ENCODE data around the gene USP5.
"Not testable (repeated sequence)": the region's sequence is repeated elsewhere in the genome, so short reads cannot be mapped to it uniquely, and the experiment has no call there.

The USP5 gene

DNA sequence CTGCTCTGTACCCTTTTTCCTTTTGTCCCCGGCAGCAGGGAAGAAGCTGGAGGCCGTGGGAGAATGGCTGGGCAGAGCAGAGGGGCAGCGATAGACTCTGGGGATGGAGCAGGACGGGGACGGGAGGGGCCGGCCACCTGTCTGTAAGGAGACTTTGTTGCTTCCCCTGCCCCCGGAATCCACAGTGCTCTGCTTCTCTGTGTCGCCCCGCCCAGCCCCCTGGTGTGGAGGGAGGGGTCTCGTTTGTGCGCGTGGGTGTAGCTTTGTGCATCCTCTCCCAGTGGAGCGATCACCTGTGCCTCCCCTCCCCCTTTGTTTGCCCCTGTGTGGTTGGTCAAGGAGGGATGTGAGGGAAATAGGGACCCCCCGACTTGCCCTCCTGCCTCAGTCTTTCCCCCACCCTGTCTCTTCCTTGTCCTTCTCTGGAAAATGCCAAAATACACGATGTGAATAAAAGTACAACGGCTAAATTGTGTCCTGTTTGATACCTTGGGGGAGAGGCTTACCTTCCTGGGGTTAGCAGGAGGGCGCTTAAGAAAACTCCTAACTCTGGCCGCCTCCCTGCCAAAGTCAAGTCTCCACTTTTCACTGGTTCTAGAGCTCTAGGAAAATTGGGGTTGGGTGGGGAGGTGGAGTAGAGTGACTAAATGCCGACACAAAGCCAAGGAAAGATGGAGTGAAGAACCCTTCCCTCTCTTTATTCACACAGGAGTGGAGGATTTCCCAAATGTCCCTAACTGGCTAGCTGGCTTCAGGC lies 14.4 kb downstream of the USP5 start:
- no peak for DNase-seq (ENCODE audit: low spot score)

DNA sequence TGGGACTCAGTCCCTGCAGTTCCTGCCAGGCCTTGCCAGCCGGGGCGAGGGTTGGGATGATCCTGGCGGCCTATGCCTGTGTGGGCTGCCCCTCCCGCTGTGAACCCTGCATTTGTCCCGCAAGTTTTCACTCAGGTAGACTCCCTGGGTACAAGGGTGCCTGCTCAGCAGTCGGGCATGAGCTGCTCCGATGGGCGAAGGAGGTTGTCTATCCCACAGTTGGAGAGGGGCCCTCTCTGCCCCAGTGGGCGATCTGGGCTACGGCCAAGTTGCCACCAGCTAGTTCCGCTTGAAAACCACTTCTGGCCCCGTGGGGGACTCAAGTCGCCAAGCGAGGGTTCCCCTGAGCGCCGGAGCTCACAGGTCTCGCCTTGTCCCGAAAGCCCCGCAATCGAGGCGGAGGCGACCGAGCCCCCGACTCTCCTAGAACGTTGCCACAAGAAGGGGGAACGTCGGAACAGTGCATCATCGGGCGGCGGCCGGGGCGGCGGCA lies 15.0 kb downstream of the USP5 start:
- DNase-seq (ENCODE audit: low spot score) = no peak

DNA sequence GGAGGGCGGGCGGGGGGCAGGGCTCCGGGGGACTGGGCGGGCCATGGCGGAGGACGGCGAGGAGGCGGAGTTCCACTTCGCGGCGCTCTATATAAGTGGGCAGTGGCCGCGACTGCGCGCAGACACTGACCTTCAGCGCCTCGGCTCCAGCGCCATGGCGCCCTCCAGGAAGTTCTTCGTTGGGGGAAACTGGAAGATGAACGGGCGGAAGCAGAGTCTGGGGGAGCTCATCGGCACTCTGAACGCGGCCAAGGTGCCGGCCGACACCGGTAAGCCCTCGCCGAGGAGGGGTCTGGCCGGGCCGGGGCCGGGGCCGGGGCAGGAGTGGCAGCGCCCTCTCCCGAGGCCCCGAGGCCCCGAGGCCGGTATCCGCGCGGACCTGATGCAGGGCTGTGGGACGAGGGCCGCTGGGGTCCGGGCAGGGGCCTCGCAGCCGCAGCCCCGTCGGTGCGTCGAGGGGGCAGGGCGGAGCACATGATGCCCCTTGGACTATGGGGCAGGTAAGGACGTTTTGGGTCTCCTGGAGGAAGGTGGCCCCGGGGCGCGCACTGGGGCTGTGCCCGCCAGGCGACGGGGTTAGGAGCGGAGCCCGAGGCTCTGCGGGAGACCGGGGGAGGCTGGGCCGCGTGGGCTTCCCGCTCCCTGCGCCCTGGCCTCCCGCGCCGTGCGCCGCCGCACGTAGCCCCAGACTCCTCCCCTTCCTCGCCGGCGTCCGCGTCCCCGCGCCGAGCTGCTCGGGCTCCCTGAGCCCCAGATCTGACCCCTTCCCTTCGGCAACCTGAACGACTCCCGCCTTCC lies 15.7 kb downstream of the USP5 start, which contains the start of gene TPI1:
TPI1 (plus strand) TSS at position 119 of the 798 bp plus-strand sequence; CDS start at position 155, 36 bp downstream.
- peak; percentile 88 for DNase-seq (ENCODE audit: low spot score)

DNA sequence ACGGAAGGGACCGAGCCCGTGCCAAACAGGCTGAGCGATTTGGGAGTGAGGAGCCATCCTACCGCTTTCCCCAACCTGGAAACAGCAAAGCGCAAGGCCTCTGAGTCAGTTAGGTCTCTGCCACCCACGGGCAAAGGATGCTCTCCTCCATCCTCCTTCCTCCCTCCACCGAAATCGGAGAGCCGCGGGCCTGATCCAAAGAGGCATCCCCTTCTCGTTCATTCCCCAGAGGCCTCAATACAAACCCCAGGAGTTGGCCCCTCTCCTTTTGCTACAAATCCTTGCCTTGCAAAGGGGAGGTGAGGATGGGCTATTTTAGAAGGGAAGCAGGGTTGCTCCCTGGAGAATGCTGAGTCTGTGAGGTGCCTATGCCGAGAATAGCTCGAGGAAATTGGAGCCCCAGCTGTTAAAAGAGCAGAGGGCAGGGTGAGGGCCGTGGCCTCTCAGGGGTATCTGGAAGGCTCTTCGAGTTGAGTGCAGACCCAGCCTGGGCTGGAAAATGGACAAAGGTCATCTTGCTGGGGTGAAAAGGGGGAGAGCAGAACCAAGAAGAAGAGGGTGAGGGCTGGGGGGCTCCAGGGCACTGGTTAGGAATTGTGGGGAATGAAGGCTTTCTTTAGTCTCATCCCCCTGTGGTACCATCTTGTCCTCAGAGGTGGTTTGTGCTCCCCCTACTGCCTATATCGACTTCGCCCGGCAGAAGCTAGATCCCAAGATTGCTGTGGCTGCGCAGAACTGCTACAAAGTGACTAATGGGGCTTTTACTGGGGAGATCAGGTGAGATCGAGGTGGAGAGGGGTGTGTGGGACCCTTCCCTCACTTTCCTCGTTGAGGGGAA lies 16.5 kb downstream of the USP5 start:
- DNase-seq (ENCODE audit: low spot score) = peak; percentile 27

DNA sequence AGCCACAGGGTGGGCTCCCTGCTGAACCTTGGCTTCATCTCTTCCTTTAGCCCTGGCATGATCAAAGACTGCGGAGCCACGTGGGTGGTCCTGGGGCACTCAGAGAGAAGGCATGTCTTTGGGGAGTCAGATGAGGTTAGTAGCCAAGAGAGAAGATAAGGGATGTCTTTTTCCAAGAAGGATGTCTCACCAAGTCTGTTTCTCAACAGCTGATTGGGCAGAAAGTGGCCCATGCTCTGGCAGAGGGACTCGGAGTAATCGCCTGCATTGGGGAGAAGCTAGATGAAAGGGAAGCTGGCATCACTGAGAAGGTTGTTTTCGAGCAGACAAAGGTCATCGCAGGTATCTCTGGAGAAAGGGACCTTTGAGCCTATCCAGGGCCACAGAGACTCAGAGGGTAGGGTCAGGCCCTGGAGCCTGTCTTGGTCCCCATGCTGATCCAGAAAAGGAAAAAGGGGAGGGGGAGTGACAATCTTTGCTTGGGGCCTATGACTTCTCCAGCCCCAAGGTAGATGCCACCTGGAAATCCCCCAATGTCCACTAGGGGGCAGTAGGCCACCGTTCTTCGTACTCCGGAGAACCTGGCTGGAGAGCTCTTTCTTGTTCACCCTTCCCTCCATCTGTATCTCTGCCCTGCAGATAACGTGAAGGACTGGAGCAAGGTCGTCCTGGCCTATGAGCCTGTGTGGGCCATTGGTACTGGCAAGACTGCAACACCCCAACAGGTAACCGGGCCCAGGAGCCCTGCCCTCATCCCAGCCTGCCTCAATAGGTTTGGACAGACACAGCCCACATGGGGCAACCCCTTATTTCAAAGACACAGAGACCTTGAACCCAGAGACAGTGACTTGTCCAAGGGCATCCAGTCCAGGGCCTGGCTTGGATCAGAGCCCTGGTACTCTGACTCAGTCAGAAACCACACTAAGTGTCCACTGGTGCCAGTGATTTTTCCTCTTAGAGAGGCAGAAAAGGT lies 17.4 kb downstream of the USP5 start:
- DNase-seq (ENCODE audit: low spot score) = peak; percentile 88

- DNase-seq (ENCODE audit: low spot score) = not testable (repeated sequence)
These were observed 18.4 kb downstream of the USP5 start for GRCh38 chr12:6870304-6870703.

- DNase-seq (ENCODE audit: low spot score) = peak; percentile 58
These were observed 19.4 kb downstream of the USP5 start for GRCh38 chr12:6871052-6871957.

GRCh38 chr12:6872073-6873048 lies 20.4 kb downstream of the USP5 start:
- peak; percentile 86 for DNase-seq (ENCODE audit: low spot score)

GRCh38 chr12:6873094-6874014 lies 21.4 kb downstream of the USP5 start, which contains the start of gene SPSB2:
Gene SPSB2 (minus strand): TSS chr12:6873303. CDS start chr12:6872901, 402 bp downstream.
- DNase-seq (ENCODE audit: low spot score) = peak; percentile 98

- not testable (repeated sequence) for DNase-seq (ENCODE audit: low spot score)
These were observed 22.0 kb downstream of the USP5 start for GRCh38 chr12:6874015-6874368.

GRCh38 chr12:6879824-6880223 lies 27.9 kb downstream of the USP5 start:
- DNase-seq (ENCODE audit: low spot score) = not testable (repeated sequence)

- no peak for DNase-seq (ENCODE audit: low spot score)
These were observed 31.3 kb downstream of the USP5 start for GRCh38 chr12:6883252-6883651.

DNA sequence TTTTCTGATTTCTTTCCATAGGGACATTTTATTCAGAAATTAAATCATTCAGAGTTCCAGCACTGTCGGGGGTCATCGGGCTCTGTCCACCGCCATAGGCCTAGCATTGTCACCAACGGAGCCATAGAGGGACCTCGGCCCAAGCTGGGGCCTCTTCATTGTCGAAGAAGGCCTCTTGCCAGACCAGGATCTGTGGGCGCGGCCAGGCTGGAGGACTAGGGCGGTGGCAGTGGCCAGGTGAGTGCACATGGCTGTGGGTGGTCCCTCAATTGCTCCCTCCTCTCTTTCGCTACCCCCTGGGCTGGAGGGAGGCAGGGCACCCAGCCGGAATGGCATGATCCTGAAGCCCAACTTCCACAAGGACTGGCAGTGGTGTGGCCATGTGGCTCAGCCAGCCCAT lies 31.7 kb downstream of the USP5 start:
- DNase-seq (ENCODE audit: low spot score) = no peak

GRCh38 chr12:6884539-6884938 lies 32.6 kb downstream of the USP5 start:
- no peak for DNase-seq (ENCODE audit: low spot score)

DNA sequence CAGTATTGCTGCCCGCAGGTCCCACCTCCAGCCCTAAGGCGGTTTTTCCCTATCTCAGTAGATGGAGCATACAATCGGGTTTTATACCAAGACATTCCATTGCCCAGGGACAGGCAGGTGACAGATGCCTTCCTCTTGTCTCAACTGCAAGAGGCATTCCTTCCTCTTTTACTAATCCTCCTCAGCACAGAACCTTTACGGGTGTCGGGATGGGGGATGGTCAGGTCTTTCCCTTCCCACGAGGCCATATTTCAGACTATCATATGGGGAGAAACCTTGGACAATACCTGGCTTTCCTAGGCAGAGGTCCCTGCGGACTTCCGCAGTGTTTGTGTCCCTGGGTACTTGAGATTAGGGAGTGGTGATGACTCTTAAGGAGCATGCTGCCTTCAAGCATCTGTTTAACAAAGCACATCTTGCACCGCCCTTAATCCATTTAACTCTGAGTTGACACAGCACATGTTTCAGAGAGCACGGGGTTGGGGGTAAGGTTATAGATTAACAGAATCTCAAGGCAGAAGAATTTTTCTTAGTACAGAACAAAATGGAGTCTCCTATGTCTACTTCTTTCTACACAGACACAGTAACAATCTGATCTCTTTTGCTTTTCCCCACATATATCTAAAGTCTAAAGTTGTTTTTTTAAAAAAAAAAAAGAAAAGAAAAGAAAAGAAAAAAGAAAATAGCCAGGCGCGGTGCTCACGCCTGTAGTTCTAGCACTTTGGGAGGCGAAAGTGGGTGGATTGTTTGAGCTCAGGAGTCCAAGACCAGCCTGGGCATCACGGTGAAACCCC lies 34.5 kb downstream of the USP5 start:
- DNase-seq (ENCODE audit: low spot score) = not testable (repeated sequence)

GRCh38 chr12:6887460-6887859 lies 35.5 kb downstream of the USP5 start:
- DNase-seq (ENCODE audit: low spot score) = no peak

DNA sequence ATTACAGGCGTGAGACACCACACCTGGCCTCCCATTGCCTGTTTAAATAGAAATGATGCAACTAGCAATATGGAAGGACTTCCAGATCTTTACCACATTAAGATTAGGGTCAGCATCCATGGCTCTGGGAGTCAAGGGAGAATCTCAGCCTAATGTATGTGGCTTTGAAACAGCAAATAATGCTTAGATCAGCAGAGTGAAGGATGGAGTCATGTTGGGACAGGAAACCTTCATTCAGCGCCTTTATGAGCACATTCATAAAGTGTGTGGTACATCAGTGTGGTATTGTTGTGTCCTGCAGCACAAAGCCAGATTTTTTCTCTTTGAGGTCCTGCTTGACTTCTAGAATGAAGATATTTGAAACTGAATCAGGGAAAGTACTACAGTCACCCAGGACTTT lies 36.4 kb downstream of the USP5 start:
- no peak for DNase-seq (ENCODE audit: low spot score)

Data from activated CD4-positive, alpha-beta T cell treated with anti-CD3 and anti-CD28 coated beads, Interleukin-2, Interleukin-4, amounts not matched to agents 100 ng/mL and 50 ng/mL, durations not matched to agents 16 hours and 8 hours (primary cell).